Measurements from ENCODE around the gene ZNF618. TPM values are rescaled to one million over a fixed set of nuclear protein-coding genes. Genes with fewer than 3 reads are reported as not detected.

ZNF618 gene
- total RNA-seq (1 to 10 TPM in 3 of 5 donors, under 1 TPM in 2; 0.73 to 3.0 (median 1.4) TPM), total RNA-seq (0 to 3.7 (median 1.8) reads per million in 29 experiments)
- total RNA-seq (2013), result 1.1 TPM

DNA sequence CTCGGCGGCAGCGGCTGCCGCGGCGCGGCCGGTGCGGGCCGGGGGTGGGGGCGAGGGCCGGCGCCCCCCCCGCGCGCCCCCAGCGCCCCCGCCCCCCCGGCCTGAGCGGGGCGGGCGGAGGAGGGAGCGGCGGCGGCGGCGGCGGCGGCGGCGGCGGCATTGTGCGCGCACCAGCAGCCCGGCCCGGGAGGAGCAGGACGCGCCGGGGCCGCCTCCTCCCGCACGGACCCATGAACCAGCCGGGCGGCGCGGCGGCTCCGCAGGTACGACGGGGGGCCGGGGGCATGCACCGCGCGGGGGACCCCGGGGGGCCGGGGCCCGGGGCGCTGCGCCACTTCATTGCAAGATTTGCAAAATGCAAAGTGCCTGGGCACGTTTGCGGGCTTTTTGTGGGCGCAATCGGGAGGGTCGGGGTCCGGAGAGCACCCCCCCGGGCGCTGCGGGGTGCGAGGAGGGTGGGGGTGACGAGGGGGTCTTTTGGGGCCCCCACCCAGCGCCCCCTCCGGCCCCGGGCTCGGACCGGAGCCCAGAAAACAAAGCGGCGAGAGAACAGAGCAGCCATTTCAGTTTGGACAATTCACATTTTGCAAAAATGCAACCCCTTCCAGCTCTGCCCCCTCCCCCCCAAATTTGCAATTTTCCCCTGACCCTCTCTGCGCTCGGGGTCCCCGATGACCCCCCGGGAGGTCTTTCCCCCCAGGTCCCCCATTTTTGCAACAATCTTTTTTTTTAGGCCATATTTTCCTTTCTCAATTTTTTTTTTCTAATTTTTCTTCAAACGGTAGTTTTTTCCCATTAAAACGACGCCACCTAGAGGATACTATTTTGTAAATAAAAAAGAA is at the start of gene ZNF618:
TSS of gene ZNF618 (plus strand) at position 159 of the 842 bp plus-strand sequence. CDS start at position 231, 72 bp downstream.
- Histone ChIP-seq H3K27ac (ENCODE audit: low read length) (no peak within 1 kb of the TSS), H3K4me3 (ENCODE audit: control insufficient read depth in 1 of 2, extremely low read depth in 1 of 2, low read length in 1 of 2) (peak within 1 kb of the TSS; percentile 60 to 84), H3K4me1 (ENCODE audit: control insufficient read depth in 1 of 2, extremely low read depth in 1 of 2, insufficient read depth in 2 of 2, low read length in 2 of 2) (peaks cover 0 to 6% of the 10 kb centered on the region in 2 experiments), H3K27me3 (replicated peaks in 1 of 2; ENCODE audit: control insufficient read depth in 2 of 2, extremely low read depth in 1 of 2, insufficient read depth in 2 of 2, low read length in 1 of 2) (peaks cover 3 to 13% of the 10 kb centered on the region in 2 experiments), H3K9me3 (no peaks in the 10 kb centered on the region), H3K36me3 (ENCODE audit: control insufficient read depth in 2 of 2, extremely low read depth in 1 of 2, insufficient read depth in 1 of 2, low read length in 1 of 2) (no peaks in the 10 kb centered on the region)
- POLR2A ChIA-PET, result no interaction called here
- under 1% methylated on average over 64 of the region's 84 CpGs for WGBS (ENCODE audit: insufficient coverage)
- DNase-seq (peak in 15 of 35 experiments; percentile 1 to 37 (median 13)), ATAC-seq (replicated peaks in 1 of 4) (peak; percentile 65 to 82 (median 74))
- Mint-ChIP-seq H3K36me3 (no peaks in the 10 kb centered on the region), H3K27ac (peak within 1 kb of the TSS in 1 of 2 donors; percentile 53), H3K4me3 (peak within 1 kb of the TSS; percentile 85 to 94 (median 86)), H3K9me3 (no peaks in the 10 kb centered on the region), H3K4me1 (peaks cover 4 to 5% (median 5%) of the 10 kb centered on the region in 3 donors), H3K27me3 (peaks cover 0 to 24% of the 10 kb centered on the region in 2 donors)
- CTCF ChIA-PET, result interaction anchor here in 1 of 2 donors (0.6 kb wide), 1 partner anchor 118 kb away, joined by 3 read pairs; no protein-coding TSS in a partner anchor

- peaks cover 7 to 31% (median 12%) of the 10 kb centered on the region in 3 donors for H3K9me3 Mint-ChIP-seq
- no peaks in the 10 kb centered on the region for H3K9me3 ChIP-seq
- no peaks in the 10 kb centered on the region for H3K27me3 ChIP-seq (replicated peaks in 1 of 2; ENCODE audit: control insufficient read depth in 2 of 2, extremely low read depth in 1 of 2, insufficient read depth in 2 of 2, low read length in 1 of 2)
- H3K4me3 ChIP-seq (ENCODE audit: control insufficient read depth in 1 of 2, extremely low read depth in 1 of 2, low read length in 1 of 2), result no peak overlapping the region
- POLR2A ChIA-PET, result no interaction called here
- no peaks in the 10 kb centered on the region for H3K36me3 Mint-ChIP-seq
- H3K36me3 ChIP-seq (ENCODE audit: control insufficient read depth in 2 of 2, extremely low read depth in 1 of 2, insufficient read depth in 1 of 2, low read length in 1 of 2), result no peaks in the 10 kb centered on the region
- no CpG with 5 or more reads among the region's 1 CpG for WGBS (ENCODE audit: insufficient coverage)
- DNase-seq (no peak), ATAC-seq (replicated peaks in 1 of 4) (no peak)
- no peak overlapping the region for H3K27ac ChIP-seq (ENCODE audit: low read length)
- H3K4me1 ChIP-seq (ENCODE audit: control insufficient read depth in 1 of 2, extremely low read depth in 1 of 2, insufficient read depth in 2 of 2, low read length in 2 of 2), result no peaks in the 10 kb centered on the region
- H3K4me3 Mint-ChIP-seq, result no peak overlapping the region
- peaks cover 18 to 19% of the 10 kb centered on the region in 2 donors for H3K27me3 Mint-ChIP-seq
- CTCF ChIA-PET, result no interaction called here
- H3K4me1 Mint-ChIP-seq, result peaks cover 2 to 5% (median 3%) of the 10 kb centered on the region in 3 donors
- no peak overlapping the region for H3K27ac Mint-ChIP-seq
Measured at GRCh38 chr9:113828221-113828620, 47.9 kb upstream of the ZNF618 start.

GRCh38 chr9:113837334-113837733 is 38.8 kb upstream of the ZNF618 start:
- Histone ChIP-seq H3K36me3 (ENCODE audit: control insufficient read depth in 2 of 2, extremely low read depth in 1 of 2, insufficient read depth in 1 of 2, low read length in 1 of 2) (no peaks in the 10 kb centered on the region), H3K4me3 (ENCODE audit: control insufficient read depth in 1 of 2, extremely low read depth in 1 of 2, low read length in 1 of 2) (no peak overlapping the region), H3K4me1 (ENCODE audit: control insufficient read depth in 1 of 2, extremely low read depth in 1 of 2, insufficient read depth in 2 of 2, low read length in 2 of 2) (no peaks in the 10 kb centered on the region), H3K9me3 (no peaks in the 10 kb centered on the region), H3K27ac (ENCODE audit: low read length) (no peak overlapping the region), H3K27me3 (replicated peaks in 1 of 2; ENCODE audit: control insufficient read depth in 2 of 2, extremely low read depth in 1 of 2, insufficient read depth in 2 of 2, low read length in 1 of 2) (peaks cover 0 to 3% of the 10 kb centered on the region in 2 experiments)
- Mint-ChIP-seq H3K27ac (no peak overlapping the region), H3K36me3 (no peaks in the 10 kb centered on the region), H3K4me3 (no peak overlapping the region), H3K4me1 (no peaks in the 10 kb centered on the region), H3K9me3 (peaks cover 3 to 19% (median 8%) of the 10 kb centered on the region in 3 donors), H3K27me3 (peaks cover 10 to 11% of the 10 kb centered on the region in 2 donors)
- ChIA-PET POLR2A (no interaction called here), CTCF (no interaction called here)
- no CpG with 5 or more reads among the region's 3 CpGs for WGBS (ENCODE audit: insufficient coverage)
- DNase-seq (no peak), ATAC-seq (replicated peaks in 1 of 4) (no peak)

- H3K4me3 ChIP-seq (ENCODE audit: control insufficient read depth in 1 of 2, extremely low read depth in 1 of 2, low read length in 1 of 2), result no peak overlapping the region
- Mint-ChIP-seq H3K4me3 (no peak overlapping the region), H3K9me3 (peaks cover 4 to 9% (median 5%) of the 10 kb centered on the region in 3 donors), H3K27ac (no peak overlapping the region), H3K4me1 (no peaks in the 10 kb centered on the region), H3K27me3 (peaks cover 0 to 1% of the 10 kb centered on the region in 2 donors), H3K36me3 (no peaks in the 10 kb centered on the region)
- POLR2A ChIA-PET, result interaction anchor here in 1 of 2 donors (0.6 kb wide), 1 partner anchor 76 kb away, joined by 3 read pairs; no protein-coding TSS in a partner anchor
- ATAC-seq (replicated peaks in 1 of 4) (no peak), DNase-seq (no peak)
- no peaks in the 10 kb centered on the region for H3K9me3 ChIP-seq
- peaks cover 0 to 3% of the 10 kb centered on the region in 2 experiments for H3K27me3 ChIP-seq (replicated peaks in 1 of 2; ENCODE audit: control insufficient read depth in 2 of 2, extremely low read depth in 1 of 2, insufficient read depth in 2 of 2, low read length in 1 of 2)
- WGBS (ENCODE audit: insufficient coverage), result no CpG with 5 or more reads among the region's 3 CpGs
- H3K36me3 ChIP-seq (ENCODE audit: control insufficient read depth in 2 of 2, extremely low read depth in 1 of 2, insufficient read depth in 1 of 2, low read length in 1 of 2), result no peaks in the 10 kb centered on the region
- no peaks in the 10 kb centered on the region for H3K4me1 ChIP-seq (ENCODE audit: control insufficient read depth in 1 of 2, extremely low read depth in 1 of 2, insufficient read depth in 2 of 2, low read length in 2 of 2)
- CTCF ChIA-PET, result no interaction called here
- H3K27ac ChIP-seq (ENCODE audit: low read length), result no peak overlapping the region
Measured at GRCh38 chr9:113842086-113842485, 34.0 kb upstream of the ZNF618 start.

DNA sequence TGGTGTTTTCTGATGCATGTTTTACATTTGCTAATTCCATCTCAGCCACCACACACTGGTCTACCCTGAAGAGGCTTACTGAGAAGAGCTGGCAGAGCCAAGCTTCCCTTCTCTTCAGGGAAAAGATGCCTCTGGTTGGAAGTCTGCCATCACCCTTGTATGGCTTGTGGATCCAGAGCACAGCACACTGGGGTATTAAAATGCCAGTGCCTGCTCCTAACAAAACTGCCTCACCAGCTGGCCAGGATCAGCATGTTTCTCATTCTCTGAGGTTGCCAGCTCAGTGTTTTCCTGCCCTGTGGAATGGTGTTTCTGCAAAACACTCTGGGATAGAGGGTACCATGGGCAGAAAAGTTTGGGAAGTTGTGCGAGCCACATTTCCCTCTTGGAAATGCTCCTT is 31.6 kb upstream of the ZNF618 start:
- Mint-ChIP-seq H3K4me1 (no peaks in the 10 kb centered on the region), H3K4me3 (no peak overlapping the region), H3K9me3 (peaks cover 4 to 10% (median 5%) of the 10 kb centered on the region in 3 donors), H3K27me3 (no peaks in the 10 kb centered on the region), H3K27ac (no peak overlapping the region), H3K36me3 (no peaks in the 10 kb centered on the region)
- ChIA-PET CTCF (no interaction called here), POLR2A (no interaction called here)
- H3K36me3 ChIP-seq (ENCODE audit: control insufficient read depth in 2 of 2, extremely low read depth in 1 of 2, insufficient read depth in 1 of 2, low read length in 1 of 2), result no peaks in the 10 kb centered on the region
- H3K4me1 ChIP-seq (ENCODE audit: control insufficient read depth in 1 of 2, extremely low read depth in 1 of 2, insufficient read depth in 2 of 2, low read length in 2 of 2), result no peaks in the 10 kb centered on the region
- H3K4me3 ChIP-seq (ENCODE audit: control insufficient read depth in 1 of 2, extremely low read depth in 1 of 2, low read length in 1 of 2), result no peak overlapping the region
- WGBS (ENCODE audit: insufficient coverage), result no CpG with 5 or more reads among the region's 1 CpG
- no peak overlapping the region for H3K27ac ChIP-seq (ENCODE audit: low read length)
- peaks cover 0 to 3% of the 10 kb centered on the region in 2 experiments for H3K27me3 ChIP-seq (replicated peaks in 1 of 2; ENCODE audit: control insufficient read depth in 2 of 2, extremely low read depth in 1 of 2, insufficient read depth in 2 of 2, low read length in 1 of 2)
- no peak for DNase-seq
- ATAC-seq (replicated peaks in 1 of 4), result no peak
- H3K9me3 ChIP-seq, result no peaks in the 10 kb centered on the region

- H3K9me3 Mint-ChIP-seq, result peaks cover 0 to 23% (median 14%) of the 10 kb centered on the region in 3 donors
- H3K36me3 Mint-ChIP-seq, result no peaks in the 10 kb centered on the region
- CTCF ChIA-PET, result no interaction called here
Measured at GRCh38 chr9:113851359-113851758, 24.8 kb upstream of the ZNF618 start.

More at GRCh38 chr9:113851359-113851758, 24.8 kb upstream of the ZNF618 start:
- Histone ChIP-seq H3K36me3 (ENCODE audit: control insufficient read depth in 2 of 2, extremely low read depth in 1 of 2, insufficient read depth in 1 of 2, low read length in 1 of 2) (no peaks in the 10 kb centered on the region), H3K9me3 (no peaks in the 10 kb centered on the region), H3K4me1 (ENCODE audit: control insufficient read depth in 1 of 2, extremely low read depth in 1 of 2, insufficient read depth in 2 of 2, low read length in 2 of 2) (no peaks in the 10 kb centered on the region), H3K27ac (ENCODE audit: low read length) (no peak overlapping the region), H3K27me3 (replicated peaks in 1 of 2; ENCODE audit: control insufficient read depth in 2 of 2, extremely low read depth in 1 of 2, insufficient read depth in 2 of 2, low read length in 1 of 2) (no peaks in the 10 kb centered on the region), H3K4me3 (ENCODE audit: control insufficient read depth in 1 of 2, extremely low read depth in 1 of 2, low read length in 1 of 2) (no peak overlapping the region)
- Mint-ChIP-seq H3K27ac (no peak overlapping the region), H3K4me3 (no peak overlapping the region), H3K27me3 (peaks cover 7 to 18% of the 10 kb centered on the region in 2 donors), H3K4me1 (no peaks in the 10 kb centered on the region)
- DNase-seq (no peak), ATAC-seq (replicated peaks in 1 of 4) (no peak)
- 96% methylated on average over 8 of the region's 25 CpGs for WGBS (ENCODE audit: insufficient coverage)
- POLR2A ChIA-PET, result no interaction called here

All from T-cell (primary cell).